T-cell (primary cell): Measurements from ENCODE around the gene ZNF398. TPM values are rescaled to one million over a fixed set of nuclear protein-coding genes. Genes with fewer than 3 reads are reported as not detected.
A peak's percentile ranks its signal among the peaks of the same experiment; 100 is the strongest.

Source experiments
- ATAC-seq, 4 experiments: fragments of 200-7000 bp in 3 of 4; fragments of 150-1000 bp in 1 of 4; cut with Tn5 transposase; replicated peaks in 1 of 4; 1 replicate in 3 of 4; 2 replicates in 1 of 4; pipeline ENCODE4 v1.10.0; 2021; ENCODE audit warnings: moderate library complexity in 3 of 4, mild to moderate bottlenecking in 2 of 4, moderate number of reproducible peaks in 1 of 4
- CTCF ChIA-PET, 2 donors: fragments of 300-600 bp; sonication (Branson Sonifier 250); formaldehyde crosslinking; loops; one replicate each; lab custom pipeline; 2022; ENCODE audit warnings: antibody characterized with exemption in 2 of 2; lab: Charles Lee
- POLR2A ChIA-PET, 2 donors: fragments of 300-600 bp; sonication (Branson Sonifier 250); formaldehyde crosslinking; loops; one replicate each; lab custom pipeline; 2022; ENCODE audit warnings: antibody characterized with exemption in 2 of 2; lab: Charles Lee
- DNase-seq, 35 experiments: peaks; one replicate each; pipeline versions ENCODE4 v3.0.0 to v3.0.0-alpha.2; 2013 to 2023
- H3K27ac ChIP-seq: one replicate; pipeline ENCODE4 v1.5.1; 2013; ENCODE audit warnings: low read length
- H3K27me3 ChIP-seq, 2 experiments: replicated peaks in 1 of 2; 1 replicate in 1 of 2; 2 replicates in 1 of 2; pipeline versions ENCODE4 v1.6.1 to v1.7.0; 2013; ENCODE audit warnings: low read length in 1 of 2, mixed read lengths in 1 of 2; ENCODE audit not compliant: control insufficient read depth in 2 of 2, insufficient read depth in 2 of 2; ENCODE audit errors: extremely low read depth in 1 of 2
- H3K36me3 ChIP-seq, 2 donors: 1 replicate in 1 of 2; 2 replicates in 1 of 2; pipeline versions ENCODE4 v1.6.1 to v1.7.0; 2013; ENCODE audit warnings: low read length in 1 of 2; ENCODE audit not compliant: control insufficient read depth in 2 of 2, insufficient read depth in 1 of 2; ENCODE audit errors: extremely low read depth in 1 of 2
- H3K4me1 ChIP-seq, 2 experiments: 1 replicate in 1 of 2; 2 replicates in 1 of 2; pipeline versions ENCODE4 v1.6.1 to v1.7.0; 2013; ENCODE audit warnings: low read length in 2 of 2, mixed read lengths in 1 of 2; ENCODE audit not compliant: insufficient read depth in 2 of 2, control insufficient read depth in 1 of 2; ENCODE audit errors: extremely low read depth in 1 of 2
- H3K4me3 ChIP-seq, 2 donors: 1 replicate in 1 of 2; 2 replicates in 1 of 2; pipeline versions ENCODE4 v1.5.1 to v1.7.0; 2013; ENCODE audit warnings: mild to moderate bottlenecking in 2 of 2, low read length in 1 of 2, moderate library complexity in 1 of 2; ENCODE audit not compliant: control insufficient read depth in 1 of 2; ENCODE audit errors: extremely low read depth in 1 of 2
- H3K9me3 ChIP-seq: 2 replicates; pipeline ENCODE4 v1.7.0; 2013
- H3K27ac Mint-ChIP-seq, 2 donors: one replicate each; pipeline ENCODE4 v1.8.0; 2020 to 2021; ENCODE audit warnings: mild to moderate bottlenecking in 2 of 2, mixed read lengths in 2 of 2
- H3K27me3 Mint-ChIP-seq, 2 donors: one replicate each; pipeline ENCODE4 v1.8.0; 2021 to 2022; ENCODE audit warnings: mixed read lengths in 2 of 2
- H3K36me3 Mint-ChIP-seq: one replicate; pipeline ENCODE4 v1.8.0; 2021; ENCODE audit warnings: mixed read lengths
- H3K4me1 Mint-ChIP-seq, 3 donors: one replicate each; pipeline ENCODE4 v1.8.0; 2020 to 2022; ENCODE audit warnings: mixed read lengths in 3 of 3, mild to moderate bottlenecking in 1 of 3
- H3K4me3 Mint-ChIP-seq, 3 donors: one replicate each; pipeline ENCODE4 v1.8.0; 2020 to 2022; ENCODE audit warnings: mild to moderate bottlenecking in 3 of 3, mixed read lengths in 3 of 3, moderate library complexity in 3 of 3
- H3K9me3 Mint-ChIP-seq, 3 donors: one replicate each; pipeline ENCODE4 v1.8.0; 2020 to 2022; ENCODE audit warnings: mixed read lengths in 3 of 3
- WGBS: methylation state at CpG from one replicate; pipeline ENCODE4 v1.1.5; 2013; ENCODE audit warnings: missing lambda C conversion rate; ENCODE audit not compliant: insufficient coverage; 5-methylcytosine and 5-hydroxymethylcytosine counted together
- total RNA-seq, 35 experiments: library from RNA in 6 of 35; stranded (reverse) in 6 of 35; fragments of 120-200 nt in 1 of 35; gene quantifications; one replicate each; pipeline versions ENCODE4 v1.2.1 to v1.2.4 and lab custom pipeline; 2013 to 2026

Gene ZNF398
- total RNA-seq, 5 donors from 2014 or later (not counting 1 experiment from before 2014, with no cell fraction given): 15.1 to 31.0 (median 28.4) TPM

DNA sequence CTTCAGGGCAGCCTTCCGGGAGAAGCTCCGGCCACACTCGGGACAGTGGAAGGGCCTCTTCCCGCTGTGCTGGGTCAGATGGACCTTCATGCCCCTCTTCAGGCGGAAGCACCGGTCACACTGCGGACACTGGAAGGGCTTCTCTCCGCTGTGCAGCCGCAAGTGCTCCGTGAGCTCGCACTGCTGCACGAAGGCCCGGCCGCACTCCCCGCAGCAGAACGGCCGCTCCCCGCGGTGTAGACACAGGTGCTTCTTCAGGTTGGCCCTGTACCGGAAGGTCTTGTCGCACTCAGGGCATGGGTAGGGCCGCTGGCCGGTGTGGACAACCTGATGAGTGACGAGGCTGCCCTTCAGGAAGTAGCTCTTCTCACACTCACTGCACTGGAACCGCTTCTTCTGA is 42.5 kb upstream of the ZNF398 start:
- Mint-ChIP-seq H3K27me3 (no peaks in the 10 kb centered on the region), H3K9me3 (no peaks in the 10 kb centered on the region), H3K4me1 (no peaks in the 10 kb centered on the region), H3K27ac (no peak overlapping the region), H3K4me3 (no peak overlapping the region), H3K36me3 (peaks cover 8% of the 10 kb centered on the region)
- POLR2A ChIA-PET: no interaction called here
- Histone ChIP-seq H3K9me3 (no peaks in the 10 kb centered on the region), H3K4me1 (no peaks in the 10 kb centered on the region), H3K27me3 (no peaks in the 10 kb centered on the region), H3K36me3 (peaks cover 0 to 3% of the 10 kb centered on the region in 2 donors), H3K4me3 (no peak overlapping the region), H3K27ac (no peak overlapping the region)
- CTCF ChIA-PET: no interaction called here
- DNase-seq (no peak), ATAC-seq (no peak)
- 96% methylated on average over 25 of the region's 25 CpGs for WGBS

DNA sequence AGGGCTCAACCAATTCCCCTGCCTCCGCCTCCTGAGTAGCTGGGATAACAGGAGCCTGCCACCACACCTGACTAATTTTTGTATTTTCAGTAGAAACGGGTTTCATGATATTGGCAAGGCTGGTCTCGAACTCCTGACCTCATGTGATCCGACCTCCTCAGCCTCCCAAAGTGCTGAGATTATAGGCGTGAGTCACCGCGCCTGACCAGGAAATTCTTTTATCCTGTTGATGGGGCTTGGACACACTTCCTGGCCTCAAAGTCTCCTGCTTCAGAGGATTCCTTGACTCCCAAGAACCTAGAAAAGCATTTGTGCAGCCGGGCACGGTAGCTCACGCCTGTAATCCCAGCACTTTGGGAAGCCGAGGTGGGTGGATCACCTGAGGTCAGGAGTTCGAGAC is 37.3 kb upstream of the ZNF398 start:
- ATAC-seq (no peak), DNase-seq (no peak)
- peaks cover 11% of the 10 kb centered on the region for H3K36me3 Mint-ChIP-seq
- Histone ChIP-seq H3K36me3 (no peaks in the 10 kb centered on the region), H3K4me3 (no peak overlapping the region), H3K4me1 (no peaks in the 10 kb centered on the region), H3K27me3 (no peaks in the 10 kb centered on the region), H3K27ac (no peak overlapping the region), H3K9me3 (no peaks in the 10 kb centered on the region)
- H3K27me3 Mint-ChIP-seq: no peaks in the 10 kb centered on the region
- ChIA-PET POLR2A (no interaction called here), CTCF (no interaction called here)
- H3K4me1 Mint-ChIP-seq: no peaks in the 10 kb centered on the region
- H3K9me3 Mint-ChIP-seq: no peaks in the 10 kb centered on the region
- WGBS: 94% methylated on average over 3 of the region's 12 CpGs
- H3K27ac Mint-ChIP-seq: no peak overlapping the region
- H3K4me3 Mint-ChIP-seq: no peak overlapping the region

DNA sequence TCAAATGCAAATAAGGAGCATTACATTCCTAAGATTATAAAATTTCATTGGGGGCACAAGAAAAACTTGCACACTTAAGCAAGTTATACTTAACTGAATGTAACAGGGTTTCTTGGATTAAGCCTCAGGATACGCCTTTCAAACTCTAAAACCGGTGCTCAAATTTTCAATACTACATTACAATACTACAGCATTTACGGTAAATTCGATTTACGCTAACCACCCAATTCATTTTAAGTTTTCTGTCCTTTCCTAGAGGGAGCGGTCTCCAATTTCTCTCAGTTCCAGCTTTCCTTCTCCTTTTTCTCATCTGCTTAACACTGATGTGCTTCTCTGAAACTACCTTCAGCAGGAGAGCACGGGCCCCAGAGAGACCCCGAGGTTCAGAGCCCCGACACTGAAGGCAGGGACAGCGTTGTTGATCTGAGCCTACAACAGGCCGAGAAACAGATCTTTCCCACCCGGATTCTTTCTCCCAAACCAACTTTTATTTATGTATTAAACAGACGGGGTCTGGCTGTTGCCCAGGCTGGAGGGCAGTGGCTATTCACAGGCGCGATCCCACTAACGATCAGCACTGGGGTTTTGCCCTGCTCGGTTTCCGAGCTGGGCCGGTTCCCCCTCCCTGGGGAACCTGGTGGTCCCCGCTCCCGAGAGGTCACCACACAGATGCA is 21.9 kb upstream of the ZNF398 start:
- DNase-seq: peak in 4 of 35 experiments; percentile 1 to 12 (median 9)
- POLR2A ChIA-PET: interaction anchor here in 1 of 2 donors (0.6 to 0.8 kb wide), 2 partner anchors 22 to 106 kb away, joined by 4 to 6 read pairs; partner anchors contain the start of gene ZNF398
- Histone ChIP-seq H3K36me3 (peaks cover 0 to 2% of the 10 kb centered on the region in 2 donors), H3K9me3 (no peaks in the 10 kb centered on the region), H3K4me3 (peak overlapping the region; percentile 92 to 95), H3K27ac (peak overlapping the region; percentile 66), H3K27me3 (peaks cover 0 to 2% of the 10 kb centered on the region in 2 experiments), H3K4me1 (peaks cover 6 to 13% of the 10 kb centered on the region in 2 experiments)
- Mint-ChIP-seq H3K4me1 (peaks cover 20 to 29% (median 21%) of the 10 kb centered on the region in 3 donors), H3K9me3 (no peaks in the 10 kb centered on the region), H3K27me3 (no peaks in the 10 kb centered on the region), H3K36me3 (peaks cover under 1% of the 10 kb centered on the region), H3K27ac (peak overlapping the region; percentile 99 to 100), H3K4me3 (peak overlapping the region; percentile 95 to 100 (median 100))
- CTCF ChIA-PET: interaction anchor here (0.6 to 3.3 kb wide), 7 partner anchors 22 to 154 kb away, joined by 3 to 27 read pairs (median 5); partner anchors contain the start of gene ZNF398 (in 2 of the 2)
- WGBS: 16% methylated on average over 21 of the region's 21 CpGs
- ATAC-seq: no peak

DNA sequence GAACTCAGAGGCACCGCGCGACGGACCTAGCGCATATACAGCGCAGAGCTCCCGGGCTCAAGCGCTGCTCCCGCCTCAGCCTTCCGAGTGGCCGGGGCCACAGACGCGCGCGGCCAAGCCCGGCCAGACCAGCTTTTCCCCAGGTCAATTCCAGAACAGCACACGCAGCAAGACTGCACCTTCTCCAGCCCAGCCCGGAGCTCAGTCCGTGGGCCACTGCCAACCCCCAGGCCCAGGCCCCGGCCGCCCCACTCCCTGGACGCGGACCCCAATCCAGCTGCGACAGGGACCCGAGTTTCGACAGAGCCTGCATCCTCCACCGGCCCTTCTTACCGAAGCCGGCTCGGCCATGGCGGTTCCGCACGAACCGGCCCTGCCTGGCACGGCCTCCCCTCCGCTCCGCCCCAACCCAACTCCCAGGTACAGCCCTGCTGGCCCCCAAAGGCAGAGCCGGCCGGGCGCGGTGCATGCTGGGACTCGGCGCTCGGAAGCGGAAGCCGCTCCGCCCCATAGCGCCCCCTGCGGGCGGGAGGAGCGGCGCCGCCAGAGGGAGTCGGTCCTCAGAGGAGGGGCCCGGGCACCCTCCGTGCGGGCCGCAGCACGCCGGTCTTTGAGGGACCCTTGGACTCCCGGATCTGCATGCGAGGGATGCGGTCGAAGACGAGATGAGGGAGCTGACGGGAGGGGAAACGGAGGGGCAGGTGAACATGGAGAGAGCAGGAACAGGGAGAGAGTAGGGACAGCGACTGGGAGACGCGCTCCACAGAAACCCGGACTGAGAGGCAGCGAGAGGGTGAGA is 21.2 kb upstream of the ZNF398 start, which contains the start of gene ZNF425:
Gene ZNF425, minus strand, starts transcription at position 462 of the 799 bp plus-strand sequence. Its CDS starts 111 bp downstream, at position 351.
- ATAC-seq (peak; percentile 87 to 93 (median 88)), DNase-seq (peak; percentile 82 to 97 (median 91))
- peaks cover 0 to 8% of the 10 kb centered on the region in 2 donors for H3K36me3 ChIP-seq
- peak within 1 kb of the TSS; percentile 99 to 100 for H3K27ac Mint-ChIP-seq
- POLR2A ChIA-PET: interaction anchor here (0.5 to 0.8 kb wide), 6 partner anchors 21 to 496 kb away, joined by 3 to 8 read pairs (median 5); partner anchors contain the start of gene ZNF398 (in 2 of the 2)
- H3K27me3 Mint-ChIP-seq: no peaks in the 10 kb centered on the region
- H3K36me3 Mint-ChIP-seq: peaks cover 7% of the 10 kb centered on the region
- CTCF ChIA-PET: interaction anchor here (0.6 to 3.3 kb wide), 11 partner anchors 9 to 121 kb away, joined by 3 to 27 read pairs (median 4); partner anchors contain the start of gene ZNF398 (in 2 of the 2)
- H3K4me1 ChIP-seq: peaks cover 6 to 13% of the 10 kb centered on the region in 2 experiments
- H3K9me3 ChIP-seq: no peaks in the 10 kb centered on the region
- H3K4me3 ChIP-seq: peak within 1 kb of the TSS; percentile 92 to 95
- peaks cover 0 to 2% of the 10 kb centered on the region in 2 experiments for H3K27me3 ChIP-seq
- H3K4me1 Mint-ChIP-seq: peaks cover 20 to 29% (median 21%) of the 10 kb centered on the region in 3 donors
- H3K27ac ChIP-seq: peak within 1 kb of the TSS; percentile 85
- peaks cover 4 to 7% (median 6%) of the 10 kb centered on the region in 3 donors for H3K9me3 Mint-ChIP-seq
- peak within 1 kb of the TSS; percentile 95 to 100 (median 100) for H3K4me3 Mint-ChIP-seq
- WGBS: under 1% methylated on average over 71 of the region's 72 CpGs

- H3K27me3 Mint-ChIP-seq: no peaks in the 10 kb centered on the region
- under 1% methylated on average over 35 of the region's 48 CpGs for WGBS
- H3K36me3 Mint-ChIP-seq: peaks cover 13% of the 10 kb centered on the region
- Histone ChIP-seq H3K9me3 (no peaks in the 10 kb centered on the region), H3K4me3 (peak overlapping the region; percentile 92 to 95), H3K27me3 (peaks cover 0 to 2% of the 10 kb centered on the region in 2 experiments), H3K4me1 (peaks cover 6 to 13% of the 10 kb centered on the region in 2 experiments), H3K27ac (peak overlapping the region; percentile 85), H3K36me3 (peaks cover 0 to 8% of the 10 kb centered on the region in 2 donors)
- H3K4me3 Mint-ChIP-seq: peak overlapping the region; percentile 95 to 100 (median 100)
- DNase-seq (peak in 30 of 35 experiments; percentile 2 to 60 (median 28)), ATAC-seq (peak; percentile 46 to 63 (median 56))
- H3K27ac Mint-ChIP-seq: peak overlapping the region; percentile 99 to 100
- peaks cover 20 to 29% (median 21%) of the 10 kb centered on the region in 3 donors for H3K4me1 Mint-ChIP-seq
- CTCF ChIA-PET: interaction anchor here (0.6 to 3.3 kb wide), 6 partner anchors 9 to 25 kb away, joined by 3 to 27 read pairs (median 4); partner anchors contain the start of gene ZNF398 (in 1 of the 2)
- H3K9me3 Mint-ChIP-seq: peaks cover 4 to 10% (median 6%) of the 10 kb centered on the region in 3 donors
- POLR2A ChIA-PET: interaction anchor here (0.6 to 0.8 kb wide), 3 partner anchors 20 to 34 kb away, joined by 3 to 6 read pairs (median 3); partner anchors contain the start of gene ZNF398 (in 1 of the 2)
Observed at GRCh38 chr7:149126662-149127266, 20.5 kb upstream of the ZNF398 start.
